ENCODE measurements around the gene DOCK9. TPM values are rescaled to one million over a fixed set of nuclear protein-coding genes. Genes with fewer than 3 reads are reported as not detected.
A peak's percentile ranks its signal among the peaks of the same experiment; 100 is the strongest.

The DOCK9 gene
- total RNA-seq, 4 donors from 2014 or later, result 127 to 191 (median 154) TPM

DNA sequence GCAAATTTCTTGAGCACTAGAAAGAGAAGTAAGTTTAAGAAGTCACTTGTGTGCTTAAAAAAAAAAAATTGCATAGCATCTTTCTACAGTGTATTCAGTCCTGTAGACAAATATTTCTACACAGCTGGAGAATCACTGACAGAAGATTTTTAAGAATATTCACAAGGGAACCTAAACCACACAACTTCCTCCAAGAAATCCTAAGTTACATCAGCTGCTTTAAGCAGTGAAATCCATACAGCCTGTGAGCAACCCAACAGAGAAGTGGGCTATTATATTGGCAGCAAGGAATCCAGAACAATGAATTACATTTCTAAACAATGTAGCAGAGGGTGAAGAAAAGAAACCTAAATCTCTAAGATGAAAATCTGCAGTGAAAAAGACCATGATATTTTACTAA, 1.5 kb downstream of the DOCK9 start:
- no peak for DNase-seq (ENCODE audit: extremely low spot score)
- Histone ChIP-seq H3K27me3 (no peaks in the 10 kb centered on the region), H3K9me3 (no peaks in the 10 kb centered on the region), H3K27ac (replicated peaks in 1 of 4) (peak overlapping the region; percentile 61 to 76 (median 72)), H3K36me3 (no peaks in the 10 kb centered on the region), H3K4me3 (peak overlapping the region; percentile 45 to 59 (median 50)), H3K4me1 (peaks cover 49 to 100% (median 99%) of the 10 kb centered on the region in 4 donors)
- TF ChIP-seq, protein P1, sequence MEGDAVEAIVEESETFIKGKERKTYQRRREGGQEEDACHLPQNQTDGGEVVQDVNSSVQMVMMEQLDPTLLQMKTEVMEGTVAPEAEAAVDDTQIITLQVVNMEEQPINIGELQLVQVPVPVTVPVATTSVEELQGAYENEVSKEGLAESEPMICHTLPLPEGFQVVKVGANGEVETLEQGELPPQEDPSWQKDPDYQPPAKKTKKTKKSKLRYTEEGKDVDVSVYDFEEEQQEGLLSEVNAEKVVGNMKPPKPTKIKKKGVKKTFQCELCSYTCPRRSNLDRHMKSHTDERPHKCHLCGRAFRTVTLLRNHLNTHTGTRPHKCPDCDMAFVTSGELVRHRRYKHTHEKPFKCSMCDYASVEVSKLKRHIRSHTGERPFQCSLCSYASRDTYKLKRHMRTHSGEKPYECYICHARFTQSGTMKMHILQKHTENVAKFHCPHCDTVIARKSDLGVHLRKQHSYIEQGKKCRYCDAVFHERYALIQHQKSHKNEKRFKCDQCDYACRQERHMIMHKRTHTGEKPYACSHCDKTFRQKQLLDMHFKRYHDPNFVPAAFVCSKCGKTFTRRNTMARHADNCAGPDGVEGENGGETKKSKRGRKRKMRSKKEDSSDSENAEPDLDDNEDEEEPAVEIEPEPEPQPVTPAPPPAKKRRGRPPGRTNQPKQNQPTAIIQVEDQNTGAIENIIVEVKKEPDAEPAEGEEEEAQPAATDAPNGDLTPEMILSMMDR (IDR thresholded peaks at IDR 0.05), result no peak
- no peak for TF ChIP-seq EP300 (IDR thresholded peaks at IDR 0.05)
- TF ChIP-seq POLR2AphosphoS5 (IDR thresholded peaks at IDR 0.05), result no peak
- no peak for TF ChIP-seq POLR2A (IDR thresholded peaks at IDR 0.05; ENCODE audit: low read depth)
- intact Hi-C loops (cut with DNase I), result no loop called here

DNA sequence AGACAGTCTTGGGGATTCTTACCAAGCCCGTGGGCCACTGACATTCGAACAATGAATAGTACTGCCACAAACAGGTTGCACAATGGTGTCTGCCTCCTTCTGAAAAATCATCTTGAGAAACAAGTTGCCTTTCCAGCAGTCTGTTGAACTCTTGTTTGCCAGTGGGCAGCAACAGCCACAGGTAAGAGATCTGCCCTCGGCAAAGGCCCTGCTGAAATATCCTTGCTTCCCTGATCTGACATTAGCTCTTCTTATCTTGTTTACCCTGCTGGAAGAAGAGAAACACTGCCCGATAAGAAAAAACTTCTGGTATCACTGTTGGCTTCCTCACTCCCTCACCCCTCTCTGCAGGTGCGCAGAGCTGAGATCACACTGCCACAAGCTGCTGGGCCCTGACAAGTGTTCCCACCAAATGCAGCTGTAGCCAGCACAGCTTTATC, 2.0 kb downstream of the DOCK9 start:
- no peaks in the 10 kb centered on the region for H3K36me3 ChIP-seq
- DNase-seq (ENCODE audit: extremely low spot score), result no peak
- peak overlapping the region; percentile 45 to 59 (median 50) for H3K4me3 ChIP-seq
- peaks cover 52 to 100% (median 99%) of the 10 kb centered on the region in 4 donors for H3K4me1 ChIP-seq
- WGBS, result 30% methylated on average over 5 of the region's 5 CpGs
- intact Hi-C loops (cut with DNase I), result no loop called here
- H3K27ac ChIP-seq (replicated peaks in 1 of 4), result peak overlapping the region; percentile 61 to 76 (median 72)
- no peak for TF ChIP-seq EP300 (IDR thresholded peaks at IDR 0.05)
- TF ChIP-seq, protein P1 (IDR thresholded peaks at IDR 0.05), result no peak
- no peak for TF ChIP-seq POLR2AphosphoS5 (IDR thresholded peaks at IDR 0.05)
- no peak for TF ChIP-seq POLR2A (IDR thresholded peaks at IDR 0.05; ENCODE audit: low read depth)
- H3K9me3 ChIP-seq, result no peaks in the 10 kb centered on the region
- H3K27me3 ChIP-seq, result no peaks in the 10 kb centered on the region

DNA sequence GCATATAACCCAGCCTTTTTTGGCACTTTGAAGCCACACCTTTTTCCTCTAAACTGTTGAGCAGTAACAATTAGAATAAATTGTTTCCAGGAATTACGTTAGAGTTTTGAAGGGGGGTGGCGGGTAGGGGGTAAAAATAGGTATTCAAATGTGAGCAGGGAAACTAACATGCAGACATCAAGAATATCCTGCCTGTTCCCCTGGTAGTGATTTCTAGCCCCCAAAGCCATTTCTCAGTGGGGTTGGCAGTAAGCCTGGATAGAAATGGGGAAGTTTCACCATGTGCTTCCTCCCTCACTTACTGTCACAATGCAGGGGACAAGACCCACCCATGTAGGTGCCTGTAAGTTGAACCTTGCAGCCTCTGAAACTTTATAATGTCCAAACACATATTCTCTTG, 3.8 kb downstream of the DOCK9 start:
- intact Hi-C loops (cut with DNase I), result no loop called here
- no peak for DNase-seq (ENCODE audit: extremely low spot score)
- H3K4me3 ChIP-seq, result peak overlapping the region in 1 of 4 donors; percentile 9
- H3K36me3 ChIP-seq, result no peaks in the 10 kb centered on the region
- H3K4me1 ChIP-seq, result peaks cover 70 to 100% (median 98%) of the 10 kb centered on the region in 4 donors
- peak overlapping the region; percentile 54 to 76 (median 72) for H3K27ac ChIP-seq (replicated peaks in 1 of 4)
- TF ChIP-seq EP300 (IDR thresholded peaks at IDR 0.05) (no peak), POLR2AphosphoS5 (IDR thresholded peaks at IDR 0.05) (peak; percentile 41 to 44)
- no peaks in the 10 kb centered on the region for H3K27me3 ChIP-seq
- WGBS, result 54% methylated on average over 2 of the region's 2 CpGs
- H3K9me3 ChIP-seq, result no peaks in the 10 kb centered on the region

DNA sequence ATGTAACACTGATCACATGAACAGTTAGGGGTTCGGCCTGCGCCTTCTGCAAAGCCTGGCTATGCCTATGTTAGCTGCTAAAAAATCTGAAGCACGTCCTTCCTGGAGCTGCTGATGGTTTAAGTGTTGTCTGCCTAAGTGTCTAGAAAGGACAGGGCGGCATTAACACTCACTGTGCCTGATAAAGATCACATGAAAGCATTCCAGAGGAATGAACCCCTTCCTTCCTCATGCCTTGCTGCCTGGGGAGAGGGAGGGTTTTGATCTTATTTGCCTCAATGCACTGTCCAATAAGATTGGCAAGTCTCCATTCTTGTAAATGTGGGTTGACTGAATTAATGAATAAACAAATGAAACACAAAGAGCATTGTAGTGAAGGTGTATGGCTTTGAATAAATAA, 5.2 kb downstream of the DOCK9 start:
- peak overlapping the region; percentile 50 to 74 (median 62) for H3K27ac ChIP-seq (replicated peaks in 1 of 4)
- H3K27me3 ChIP-seq, result no peaks in the 10 kb centered on the region
- DNase-seq (ENCODE audit: extremely low spot score), result no peak
- H3K4me1 ChIP-seq, result peaks cover 58 to 93% (median 91%) of the 10 kb centered on the region in 4 donors
- intact Hi-C loops (cut with DNase I), result no loop called here
- H3K4me3 ChIP-seq, result no peak overlapping the region
- no peaks in the 10 kb centered on the region for H3K36me3 ChIP-seq
- TF ChIP-seq, protein P1 (IDR thresholded peaks at IDR 0.05), result no peak
- TF ChIP-seq POLR2A (IDR thresholded peaks at IDR 0.05; ENCODE audit: low read depth) (no peak), EP300 (IDR thresholded peaks at IDR 0.05) (no peak), POLR2AphosphoS5 (IDR thresholded peaks at IDR 0.05) (no peak)
- 70% methylated on average over 4 of the region's 4 CpGs for WGBS
- no peaks in the 10 kb centered on the region for H3K9me3 ChIP-seq

DNA sequence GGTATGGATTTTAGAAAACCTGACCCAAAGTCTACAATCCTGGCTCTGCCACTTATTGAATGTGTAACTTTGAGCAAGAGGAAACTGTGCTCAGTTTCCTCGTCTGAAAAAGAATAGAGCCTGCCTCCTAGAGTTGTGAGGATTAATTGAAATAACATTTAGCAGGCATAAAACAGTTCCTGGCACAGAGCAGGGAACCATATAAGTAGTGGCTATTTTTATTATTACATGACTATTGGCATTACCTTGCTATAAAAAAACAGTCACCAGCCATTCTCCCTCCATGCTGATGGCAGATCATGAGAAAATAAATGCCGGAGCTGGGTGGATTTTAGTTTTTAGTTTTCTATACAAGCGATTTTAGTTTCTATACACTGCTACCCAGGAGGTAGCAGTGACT, 5.8 kb downstream of the DOCK9 start:
- H3K27me3 ChIP-seq, result no peaks in the 10 kb centered on the region
- no peak for DNase-seq (ENCODE audit: extremely low spot score)
- intact Hi-C loops (cut with DNase I), result no loop called here
- no peak overlapping the region for H3K4me3 ChIP-seq
- WGBS, result 25% methylated on average over 3 of the region's 3 CpGs
- H3K36me3 ChIP-seq, result no peaks in the 10 kb centered on the region
- TF ChIP-seq EP300 (IDR thresholded peaks at IDR 0.05) (no peak), POLR2AphosphoS5 (IDR thresholded peaks at IDR 0.05) (no peak), POLR2A (IDR thresholded peaks at IDR 0.05; ENCODE audit: low read depth) (no peak)
- TF ChIP-seq, protein P1 (IDR thresholded peaks at IDR 0.05), result no peak
- H3K4me1 ChIP-seq, result peaks cover 58 to 93% (median 90%) of the 10 kb centered on the region in 4 donors
- H3K9me3 ChIP-seq, result no peaks in the 10 kb centered on the region
- H3K27ac ChIP-seq (replicated peaks in 1 of 4), result peak overlapping the region; percentile 50 to 74 (median 62)

All from esophagus muscularis mucosa (tissue), 4 donors.